Neuronal stem cell (in vitro differentiated cells): ENCODE measurements around the gene FRAS1.

Source experiments
- DNase-seq: peaks from one replicate; pipeline ENCODE4 v3.0.0-alpha.2; 2013; ENCODE audit warnings: low spot score
- H2AFZ ChIP-seq: one replicate; pipeline ENCODE4 v1.6.1; 2013; ENCODE audit warnings: mild to moderate bottlenecking, low read length, inconsistent platforms
- H2AK5ac ChIP-seq: 2 replicates; pipeline ENCODE4 v1.6.1; 2013; ENCODE audit warnings: low read depth, mild to moderate bottlenecking, inconsistent platforms, low read length, moderate library complexity, mixed read lengths
- H2BK120ac ChIP-seq: 2 replicates; pipeline ENCODE4 v1.6.1; 2013; ENCODE audit warnings: low read depth, mild to moderate bottlenecking, inconsistent platforms, low read length, moderate library complexity, mixed read lengths
- H2BK12ac ChIP-seq: one replicate; pipeline ENCODE4 v1.6.1; 2013; ENCODE audit warnings: low read length, inconsistent platforms
- H2BK15ac ChIP-seq: 2 replicates; pipeline ENCODE4 v1.6.1; 2013; ENCODE audit warnings: mild to moderate bottlenecking, low read length, inconsistent platforms, mixed read lengths
- H2BK5ac ChIP-seq: one replicate; pipeline ENCODE4 v1.6.1; 2013; ENCODE audit warnings: inconsistent platforms, mild to moderate bottlenecking, low read length, moderate library complexity
- H3K14ac ChIP-seq: one replicate; pipeline ENCODE4 v1.6.1; 2013; ENCODE audit warnings: low read length, inconsistent platforms
- H3K18ac ChIP-seq: 2 replicates; pipeline ENCODE4 v1.6.1; 2013; ENCODE audit warnings: low read length, inconsistent platforms
- H3K23ac ChIP-seq: 2 replicates; pipeline ENCODE4 v1.6.1; 2013; ENCODE audit warnings: low read depth, mild to moderate bottlenecking, mixed read lengths, low read length, inconsistent platforms; ENCODE audit not compliant: poor library complexity
- H3K27ac ChIP-seq: replicated peaks from 3 replicates; pipeline ENCODE4 v1.5.1; 2013; ENCODE audit warnings: low read length, inconsistent platforms
- H3K27me3 ChIP-seq, 3 experiments: 2 replicates each; pipeline ENCODE4 v1.6.1; 2013; ENCODE audit warnings: low read length in 3 of 3, mild to moderate bottlenecking in 2 of 3, inconsistent platforms in 1 of 3, low read depth in 1 of 3, mixed read lengths in 1 of 3, moderate library complexity in 1 of 3; ENCODE audit not compliant: control insufficient read depth in 3 of 3, insufficient read depth in 3 of 3
- H3K36me3 ChIP-seq, 2 donors: replicated peaks in 1 of 2; 2 replicates each; pipeline ENCODE4 v1.6.1; 2013; ENCODE audit warnings: low read length in 2 of 2; ENCODE audit not compliant: control insufficient read depth in 2 of 2, insufficient read depth in 2 of 2
- H3K4ac ChIP-seq: 2 replicates; pipeline ENCODE4 v1.6.1; 2013; ENCODE audit warnings: inconsistent platforms, mild to moderate bottlenecking, low read length, moderate library complexity
- H3K4me1 ChIP-seq, 2 donors: 1 replicate in 1 of 2; 2 replicates in 1 of 2; pipeline ENCODE4 v1.6.1; 2013; ENCODE audit warnings: low read length in 2 of 2, low read depth in 1 of 2; ENCODE audit not compliant: control insufficient read depth in 2 of 2, insufficient read depth in 1 of 2
- H3K4me2 ChIP-seq: one replicate; pipeline ENCODE4 v1.6.1; 2013; ENCODE audit warnings: mild to moderate bottlenecking, low read length, inconsistent platforms; ENCODE audit not compliant: insufficient read depth, poor library complexity, severe bottlenecking
- H3K4me3 ChIP-seq, 2 donors: 2 replicates each; pipeline ENCODE4 v1.5.1; 2013; ENCODE audit warnings: low read length in 2 of 2, mild to moderate bottlenecking in 2 of 2, inconsistent platforms in 1 of 2, moderate library complexity in 1 of 2
- H3K79me1 ChIP-seq: one replicate; pipeline ENCODE4 v1.6.1; 2013; ENCODE audit warnings: low read depth, mild to moderate bottlenecking, inconsistent platforms, low read length, moderate library complexity
- H3K9ac ChIP-seq: one replicate; pipeline ENCODE4 v1.6.1; 2013; ENCODE audit warnings: mild to moderate bottlenecking, low read depth, low read length, inconsistent platforms; ENCODE audit not compliant: poor library complexity
- H3K9me3 ChIP-seq, 2 donors: replicated peaks in 1 of 2; 2 replicates each; pipeline versions ENCODE3 to v1.6.1; 2013; ENCODE audit warnings: low read length in 2 of 2, mild to moderate bottlenecking in 2 of 2, inconsistent platforms in 1 of 2, low read depth in 1 of 2, mixed read lengths in 1 of 2, moderate library complexity in 1 of 2; ENCODE audit not compliant: control insufficient read depth in 2 of 2, insufficient read depth in 1 of 2
- H4K8ac ChIP-seq: one replicate; pipeline ENCODE4 v1.6.1; 2013; ENCODE audit warnings: low read depth, mild to moderate bottlenecking, inconsistent platforms, low read length, moderate library complexity
- H4K91ac ChIP-seq: one replicate; pipeline ENCODE4 v1.6.1; 2013; ENCODE audit warnings: low read length, low read depth, mild to moderate bottlenecking, inconsistent platforms; ENCODE audit not compliant: poor library complexity
- WGBS, 2 donors: extraction: QIAGEN DNeasy Blood & Tissue Kit; methylation state at CpG; one replicate each; pipeline ENCODE4 v1.1.7; 2013; ENCODE audit warnings: missing lambda C conversion rate in 2 of 2, mixed read lengths in 1 of 2; ENCODE audit not compliant: insufficient read length in 2 of 2, insufficient replicate concordance in 1 of 2; ENCODE audit errors: extremely low coverage in 2 of 2; 5-methylcytosine and 5-hydroxymethylcytosine counted together

FRAS1 gene

DNA sequence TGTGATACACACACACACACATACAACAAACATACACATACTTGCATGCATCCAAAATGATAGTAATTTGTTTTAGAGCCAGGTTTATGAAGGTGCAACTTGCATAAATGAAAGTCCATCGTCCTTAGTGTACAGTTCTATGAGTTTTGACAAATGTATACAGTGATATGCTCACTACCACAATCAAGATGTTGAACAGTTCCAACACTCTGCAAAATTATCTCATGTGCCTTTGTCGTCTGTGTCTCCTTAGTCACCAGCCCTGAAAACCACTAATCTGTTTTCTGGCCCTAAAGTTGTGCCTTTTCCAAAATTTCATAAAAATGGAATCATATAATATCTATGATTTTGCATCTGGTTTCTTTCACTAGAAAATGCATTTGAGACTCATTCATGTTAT lies 426.7 kb downstream of the FRAS1 start:
- no peak overlapping the region for H2AK5ac ChIP-seq
- H3K36me3 ChIP-seq = peaks cover 0 to 3% of the 10 kb centered on the region in 2 donors
- H3K9ac ChIP-seq = no peak overlapping the region
- H3K27me3 ChIP-seq = no peaks in the 10 kb centered on the region
- no peaks in the 10 kb centered on the region for H3K79me1 ChIP-seq
- no peak overlapping the region for H3K4me3 ChIP-seq
- H4K91ac ChIP-seq = no peak overlapping the region
- H3K4ac ChIP-seq = no peak overlapping the region
- H3K14ac ChIP-seq = no peak overlapping the region
- H3K27ac ChIP-seq = no peak overlapping the region
- no peak overlapping the region for H3K4me2 ChIP-seq
- no peak overlapping the region for H3K23ac ChIP-seq
- H3K18ac ChIP-seq = no peak overlapping the region
- no peak overlapping the region for H2BK12ac ChIP-seq
- H2BK120ac ChIP-seq = no peak overlapping the region
- WGBS, 2 donors = no CpG with 5 or more reads among the region's 2 CpGs
- no peak overlapping the region for H2BK5ac ChIP-seq
- no peak overlapping the region for H2BK15ac ChIP-seq
- H3K9me3 ChIP-seq = no peaks in the 10 kb centered on the region
- H3K4me1 ChIP-seq = peaks cover 2 to 3% of the 10 kb centered on the region in 2 donors
- no peak overlapping the region for H4K8ac ChIP-seq
- no peak for DNase-seq
- H2AFZ ChIP-seq = no peak overlapping the region

DNA sequence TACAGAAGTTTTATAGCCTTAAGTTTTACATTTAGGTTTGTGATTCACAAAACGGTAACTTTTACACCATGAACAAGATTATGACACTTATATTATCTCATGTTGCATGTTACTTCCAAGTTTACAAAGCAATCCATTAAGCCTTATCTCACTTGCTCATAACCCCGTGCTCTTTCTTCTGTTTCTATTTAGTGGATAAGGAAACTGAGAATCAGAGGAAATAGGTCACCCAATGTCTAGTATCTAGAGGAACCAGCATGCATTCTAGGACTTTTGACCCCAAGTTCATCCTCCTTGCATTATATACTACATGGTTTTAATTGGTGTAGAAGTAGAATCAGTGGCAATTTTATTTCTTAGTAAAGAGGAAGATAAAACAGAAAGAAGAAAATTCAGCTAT lies 427.5 kb downstream of the FRAS1 start:
- H3K36me3 ChIP-seq = peaks cover 0 to 1% of the 10 kb centered on the region in 2 donors
- no peak overlapping the region for H3K4ac ChIP-seq
- no peaks in the 10 kb centered on the region for H3K79me1 ChIP-seq
- no peak overlapping the region for H4K91ac ChIP-seq
- no peak overlapping the region for H3K4me3 ChIP-seq
- H2BK5ac ChIP-seq = no peak overlapping the region
- H3K23ac ChIP-seq = no peak overlapping the region
- no peak overlapping the region for H3K14ac ChIP-seq
- H2BK12ac ChIP-seq = no peak overlapping the region
- H4K8ac ChIP-seq = no peak overlapping the region
- no peak overlapping the region for H3K9ac ChIP-seq
- H3K4me2 ChIP-seq = no peak overlapping the region
- WGBS, 2 donors = no CpG with 5 or more reads among the region's 2 CpGs
- no peak overlapping the region for H2AK5ac ChIP-seq
- H3K27ac ChIP-seq = no peak overlapping the region
- H3K4me1 ChIP-seq = peaks cover 2 to 3% of the 10 kb centered on the region in 2 donors
- DNase-seq = no peak
- H3K27me3 ChIP-seq = no peaks in the 10 kb centered on the region
- no peak overlapping the region for H3K18ac ChIP-seq
- no peak overlapping the region for H2BK120ac ChIP-seq
- H2BK15ac ChIP-seq = no peak overlapping the region
- H2AFZ ChIP-seq = no peak overlapping the region
- no peaks in the 10 kb centered on the region for H3K9me3 ChIP-seq

DNA sequence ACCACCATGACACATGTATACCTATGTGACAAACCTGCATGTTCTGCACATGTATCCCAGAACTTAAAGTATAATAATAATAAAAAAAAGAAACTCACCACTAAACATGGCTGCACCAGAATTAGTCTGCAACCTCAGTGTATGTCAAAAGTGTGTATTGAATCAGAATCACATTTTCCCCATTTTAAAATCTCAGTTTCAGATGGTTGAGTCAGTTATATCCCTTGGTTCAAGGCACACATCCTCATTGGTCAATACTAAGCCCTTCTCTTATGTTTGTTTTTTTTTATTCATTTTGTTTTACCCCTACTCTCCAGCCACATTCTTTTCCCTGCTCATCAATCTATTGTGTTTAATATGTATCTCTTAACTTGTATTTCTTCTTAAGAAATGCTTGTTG lies 436.6 kb downstream of the FRAS1 start:
- H3K4ac ChIP-seq = no peak overlapping the region
- H4K91ac ChIP-seq = no peak overlapping the region
- H2AK5ac ChIP-seq = no peak overlapping the region
- H4K8ac ChIP-seq = no peak overlapping the region
- no peak overlapping the region for H3K23ac ChIP-seq
- no peaks in the 10 kb centered on the region for H3K9me3 ChIP-seq
- no peak overlapping the region for H2BK5ac ChIP-seq
- no peak overlapping the region for H2BK15ac ChIP-seq
- H2BK12ac ChIP-seq = no peak overlapping the region
- no peaks in the 10 kb centered on the region for H3K79me1 ChIP-seq
- no peak overlapping the region for H3K4me2 ChIP-seq
- H3K36me3 ChIP-seq = no peaks in the 10 kb centered on the region
- no peak overlapping the region for H3K27ac ChIP-seq
- no peak for DNase-seq
- H3K27me3 ChIP-seq = no peaks in the 10 kb centered on the region
- H3K4me1 ChIP-seq = no peaks in the 10 kb centered on the region
- H2BK120ac ChIP-seq = no peak overlapping the region
- no peak overlapping the region for H3K18ac ChIP-seq
- H3K9ac ChIP-seq = no peak overlapping the region
- H3K4me3 ChIP-seq = no peak overlapping the region
- no peak overlapping the region for H3K14ac ChIP-seq
- H2AFZ ChIP-seq = no peak overlapping the region

DNA sequence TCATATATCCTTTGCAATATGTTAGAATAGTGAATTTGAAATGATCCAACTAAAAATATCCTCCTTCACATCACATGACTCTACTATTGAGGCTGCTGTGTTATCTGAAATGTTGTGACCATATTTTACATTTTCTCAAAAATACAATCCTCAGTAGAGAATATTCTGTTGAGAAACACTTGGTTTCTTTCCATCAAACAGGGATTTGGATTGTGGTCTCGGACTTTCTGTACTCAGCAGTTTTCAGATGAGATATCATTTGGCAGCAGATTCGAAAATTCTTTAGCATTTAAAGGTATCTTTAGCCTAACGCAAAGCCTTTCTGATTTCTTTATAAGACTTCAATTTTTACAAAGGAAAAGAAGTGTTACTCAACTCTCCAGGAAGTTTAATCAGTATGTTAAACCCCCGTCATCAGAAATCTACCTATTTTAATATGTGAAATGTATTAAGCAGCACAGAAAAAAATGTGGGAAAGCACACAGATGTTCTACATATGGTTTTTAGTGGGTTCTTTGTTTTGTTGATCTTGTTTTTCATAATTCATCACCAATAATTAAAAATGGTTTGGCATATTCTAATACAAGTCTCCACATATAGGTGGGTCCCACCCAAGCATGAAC lies 439.0 kb downstream of the FRAS1 start:
- no CpG with 5 or more reads among the region's 4 CpGs for WGBS, 2 donors
- Histone ChIP-seq H3K14ac (no peak overlapping the region), H3K27ac (no peak overlapping the region), H2BK5ac (no peak overlapping the region), H3K18ac (no peak overlapping the region), H3K9me3 (no peaks in the 10 kb centered on the region), H3K23ac (no peak overlapping the region), H2AFZ (no peak overlapping the region), H2BK120ac (no peak overlapping the region), H3K4me2 (no peak overlapping the region), H2BK15ac (no peak overlapping the region), H3K9ac (no peak overlapping the region), H3K27me3 (no peaks in the 10 kb centered on the region), H3K4me1 (no peaks in the 10 kb centered on the region), H3K36me3 (peaks cover 0 to 1% of the 10 kb centered on the region in 2 donors), H2BK12ac (no peak overlapping the region), H2AK5ac (no peak overlapping the region), H3K4ac (no peak overlapping the region), H3K4me3 (no peak overlapping the region), H4K91ac (no peak overlapping the region), H4K8ac (no peak overlapping the region), H3K79me1 (no peaks in the 10 kb centered on the region)
- DNase-seq = no peak
